K562 (cell line): ENCODE data around the gene CCN5. TPM values are rescaled to one million over a fixed set of nuclear protein-coding genes. Genes with fewer than 3 reads are reported as not detected.

Source experiments
- ATF1 ChIP-seq, 2 experiments: fragments of 450-650 bp in 1 of 2; IDR thresholded peaks; 2 replicates each; pipeline ENCODE4 v1.6.1; 2016; ENCODE audit warnings: missing compliant biosample characterization in 1 of 2, missing genetic modification characterization in 1 of 2
- L3MBTL2 ChIP-seq: fragments of 450-650 bp; IDR thresholded peaks from 2 replicates; pipeline ENCODE4 v1.6.1; 2016; ENCODE audit warnings: mild to moderate bottlenecking, moderate library complexity
- NR1H2 ChIP-seq: sonication (generic); formaldehyde crosslinking; IDR thresholded peaks from 2 replicates; pipeline ENCODE4 v1.4.0; 2020; ENCODE audit warnings: mild to moderate bottlenecking, missing genetic modification reagents
- NR3C1 ChIP-seq: sonication (generic); formaldehyde crosslinking; IDR thresholded peaks from 2 replicates; pipeline ENCODE4 v1.8.1; 2022; ENCODE audit warnings: missing genetic modification reagents
- NRF1 ChIP-seq, 2 experiments: fragments of 450-650 bp; IDR thresholded peaks in 1 of 2; conservative IDR thresholded peaks in 1 of 2; 2 replicates each; pipeline ENCODE4 v1.6.1; 2014; ENCODE audit warnings: mild to moderate bottlenecking in 2 of 2
- PHF8 ChIP-seq: fragments of 200-600 bp; sonication (generic); IDR thresholded peaks from 2 replicates; pipeline ENCODE4 v1.6.1; 2012; ENCODE audit warnings: mixed run types, mild to moderate bottlenecking, inconsistent platforms, low read length, moderate library complexity, borderline replicate concordance
- polyA plus RNA-seq, 8 experiments: library from polyadenylated mRNA; depleted of rRNA in 4 of 8; stranded (reverse) in 5 of 8; unstranded in 3 of 8; fragments of >200 nt; fragmentation: Nextera tagmentation in 2 of 8; fragmentation: Illumina TruSeq in 1 of 8; extraction: Ambion mirVana in 2 of 8; extraction: Trizol in 1 of 8; gene quantifications; 2 replicates each; pipeline versions ENCODE4 v1.2.1 to v1.2.3, GENCODE V29; 2011 to 2014; ENCODE audit warnings: inconsistent platforms in 1 of 8, missing spikeins in 1 of 8
- total RNA-seq, 7 experiments: library from RNA; depleted of rRNA in 6 of 7; stranded (reverse); fragments of >200 nt in 6 of 7; fragmentation: Illumina TruSeq in 2 of 7; extraction: Trizol in 2 of 7; gene quantifications; 2 replicates each; pipeline versions ENCODE4 v1.2.1 to v1.2.3, GENCODE V29; 2011 to 2021; ENCODE audit warnings: low replicate concordance in 1 of 7
- TF ChIP-seq, protein P1 (sequence below): fragments of 450-650 bp; IDR thresholded peaks from 2 replicates; pipeline ENCODE4 v1.6.1; 2016; ENCODE audit warnings: mild to moderate bottlenecking, moderate library complexity
- TF ChIP-seq, protein P2 (sequence below): sonication (generic); formaldehyde crosslinking; IDR thresholded peaks from 2 replicates; pipeline ENCODE4 v1.8.0; 2022; ENCODE audit warnings: missing genetic modification reagents, mild to moderate bottlenecking, moderate library complexity, borderline replicate concordance
- TF ChIP-seq, protein P3 (sequence below): IDR thresholded peaks from 2 replicates; pipeline ENCODE4 v1.6.1; 2016; ENCODE audit warnings: missing genetic modification characterization, missing compliant biosample characterization
- TF ChIP-seq, protein P4 (sequence below), 2 experiments: IDR thresholded peaks; 2 replicates each; pipeline ENCODE4 v1.6.1; 2011; ENCODE audit warnings: borderline replicate concordance in 1 of 2, control low read depth in 1 of 2, low read depth in 1 of 2, low read length in 1 of 2, mild to moderate bottlenecking in 1 of 2, mixed read lengths in 1 of 2, moderate library complexity in 1 of 2; ENCODE audit not compliant: insufficient read depth in 1 of 2, insufficient read length in 1 of 2, poor library complexity in 1 of 2, severe bottlenecking in 1 of 2; ENCODE audit errors: extremely low read depth in 1 of 2

The CCN5 gene
- total and polyA plus RNA-seq, 9 of the 15 experiments (the other 6 are each of a cell fraction or from before 2014, with no cell fraction given): not detected

DNA sequence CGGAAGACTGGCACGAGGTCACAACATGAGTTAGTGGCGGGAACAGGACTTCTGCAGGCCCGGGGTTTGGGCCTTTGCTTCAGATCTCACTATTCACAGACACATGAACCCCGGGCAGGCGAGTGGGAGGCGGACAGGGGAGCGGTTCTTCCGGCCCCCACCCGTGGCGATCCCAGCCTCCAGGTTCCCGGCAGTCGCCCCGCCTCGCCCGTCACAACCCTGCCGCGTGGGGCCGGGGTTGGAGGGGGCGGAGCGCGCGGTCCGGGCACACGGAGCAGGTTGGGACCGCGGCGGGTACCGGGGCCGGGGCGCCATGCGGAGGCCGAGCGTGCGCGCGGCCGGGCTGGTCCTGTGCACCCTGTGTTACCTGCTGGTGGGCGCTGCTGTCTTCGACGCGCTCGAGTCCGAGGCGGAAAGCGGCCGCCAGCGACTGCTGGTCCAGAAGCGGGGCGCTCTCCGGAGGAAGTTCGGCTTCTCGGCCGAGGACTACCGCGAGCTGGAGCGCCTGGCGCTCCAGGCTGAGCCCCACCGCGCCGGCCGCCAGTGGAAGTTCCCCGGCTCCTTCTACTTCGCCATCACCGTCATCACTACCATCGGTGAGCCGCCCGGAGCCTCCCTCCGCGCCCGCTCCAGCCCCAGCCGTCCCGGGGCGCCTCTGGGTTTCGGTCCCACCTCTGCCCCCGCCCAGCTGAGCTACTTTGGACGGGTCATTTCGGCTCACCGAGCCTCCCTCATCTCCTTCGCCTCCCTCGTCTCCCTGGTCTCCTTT, 30.6 kb downstream of the CCN5 start, which contains the start of gene KCNK15 (continued):
- TF ChIP-seq, protein P1, sequence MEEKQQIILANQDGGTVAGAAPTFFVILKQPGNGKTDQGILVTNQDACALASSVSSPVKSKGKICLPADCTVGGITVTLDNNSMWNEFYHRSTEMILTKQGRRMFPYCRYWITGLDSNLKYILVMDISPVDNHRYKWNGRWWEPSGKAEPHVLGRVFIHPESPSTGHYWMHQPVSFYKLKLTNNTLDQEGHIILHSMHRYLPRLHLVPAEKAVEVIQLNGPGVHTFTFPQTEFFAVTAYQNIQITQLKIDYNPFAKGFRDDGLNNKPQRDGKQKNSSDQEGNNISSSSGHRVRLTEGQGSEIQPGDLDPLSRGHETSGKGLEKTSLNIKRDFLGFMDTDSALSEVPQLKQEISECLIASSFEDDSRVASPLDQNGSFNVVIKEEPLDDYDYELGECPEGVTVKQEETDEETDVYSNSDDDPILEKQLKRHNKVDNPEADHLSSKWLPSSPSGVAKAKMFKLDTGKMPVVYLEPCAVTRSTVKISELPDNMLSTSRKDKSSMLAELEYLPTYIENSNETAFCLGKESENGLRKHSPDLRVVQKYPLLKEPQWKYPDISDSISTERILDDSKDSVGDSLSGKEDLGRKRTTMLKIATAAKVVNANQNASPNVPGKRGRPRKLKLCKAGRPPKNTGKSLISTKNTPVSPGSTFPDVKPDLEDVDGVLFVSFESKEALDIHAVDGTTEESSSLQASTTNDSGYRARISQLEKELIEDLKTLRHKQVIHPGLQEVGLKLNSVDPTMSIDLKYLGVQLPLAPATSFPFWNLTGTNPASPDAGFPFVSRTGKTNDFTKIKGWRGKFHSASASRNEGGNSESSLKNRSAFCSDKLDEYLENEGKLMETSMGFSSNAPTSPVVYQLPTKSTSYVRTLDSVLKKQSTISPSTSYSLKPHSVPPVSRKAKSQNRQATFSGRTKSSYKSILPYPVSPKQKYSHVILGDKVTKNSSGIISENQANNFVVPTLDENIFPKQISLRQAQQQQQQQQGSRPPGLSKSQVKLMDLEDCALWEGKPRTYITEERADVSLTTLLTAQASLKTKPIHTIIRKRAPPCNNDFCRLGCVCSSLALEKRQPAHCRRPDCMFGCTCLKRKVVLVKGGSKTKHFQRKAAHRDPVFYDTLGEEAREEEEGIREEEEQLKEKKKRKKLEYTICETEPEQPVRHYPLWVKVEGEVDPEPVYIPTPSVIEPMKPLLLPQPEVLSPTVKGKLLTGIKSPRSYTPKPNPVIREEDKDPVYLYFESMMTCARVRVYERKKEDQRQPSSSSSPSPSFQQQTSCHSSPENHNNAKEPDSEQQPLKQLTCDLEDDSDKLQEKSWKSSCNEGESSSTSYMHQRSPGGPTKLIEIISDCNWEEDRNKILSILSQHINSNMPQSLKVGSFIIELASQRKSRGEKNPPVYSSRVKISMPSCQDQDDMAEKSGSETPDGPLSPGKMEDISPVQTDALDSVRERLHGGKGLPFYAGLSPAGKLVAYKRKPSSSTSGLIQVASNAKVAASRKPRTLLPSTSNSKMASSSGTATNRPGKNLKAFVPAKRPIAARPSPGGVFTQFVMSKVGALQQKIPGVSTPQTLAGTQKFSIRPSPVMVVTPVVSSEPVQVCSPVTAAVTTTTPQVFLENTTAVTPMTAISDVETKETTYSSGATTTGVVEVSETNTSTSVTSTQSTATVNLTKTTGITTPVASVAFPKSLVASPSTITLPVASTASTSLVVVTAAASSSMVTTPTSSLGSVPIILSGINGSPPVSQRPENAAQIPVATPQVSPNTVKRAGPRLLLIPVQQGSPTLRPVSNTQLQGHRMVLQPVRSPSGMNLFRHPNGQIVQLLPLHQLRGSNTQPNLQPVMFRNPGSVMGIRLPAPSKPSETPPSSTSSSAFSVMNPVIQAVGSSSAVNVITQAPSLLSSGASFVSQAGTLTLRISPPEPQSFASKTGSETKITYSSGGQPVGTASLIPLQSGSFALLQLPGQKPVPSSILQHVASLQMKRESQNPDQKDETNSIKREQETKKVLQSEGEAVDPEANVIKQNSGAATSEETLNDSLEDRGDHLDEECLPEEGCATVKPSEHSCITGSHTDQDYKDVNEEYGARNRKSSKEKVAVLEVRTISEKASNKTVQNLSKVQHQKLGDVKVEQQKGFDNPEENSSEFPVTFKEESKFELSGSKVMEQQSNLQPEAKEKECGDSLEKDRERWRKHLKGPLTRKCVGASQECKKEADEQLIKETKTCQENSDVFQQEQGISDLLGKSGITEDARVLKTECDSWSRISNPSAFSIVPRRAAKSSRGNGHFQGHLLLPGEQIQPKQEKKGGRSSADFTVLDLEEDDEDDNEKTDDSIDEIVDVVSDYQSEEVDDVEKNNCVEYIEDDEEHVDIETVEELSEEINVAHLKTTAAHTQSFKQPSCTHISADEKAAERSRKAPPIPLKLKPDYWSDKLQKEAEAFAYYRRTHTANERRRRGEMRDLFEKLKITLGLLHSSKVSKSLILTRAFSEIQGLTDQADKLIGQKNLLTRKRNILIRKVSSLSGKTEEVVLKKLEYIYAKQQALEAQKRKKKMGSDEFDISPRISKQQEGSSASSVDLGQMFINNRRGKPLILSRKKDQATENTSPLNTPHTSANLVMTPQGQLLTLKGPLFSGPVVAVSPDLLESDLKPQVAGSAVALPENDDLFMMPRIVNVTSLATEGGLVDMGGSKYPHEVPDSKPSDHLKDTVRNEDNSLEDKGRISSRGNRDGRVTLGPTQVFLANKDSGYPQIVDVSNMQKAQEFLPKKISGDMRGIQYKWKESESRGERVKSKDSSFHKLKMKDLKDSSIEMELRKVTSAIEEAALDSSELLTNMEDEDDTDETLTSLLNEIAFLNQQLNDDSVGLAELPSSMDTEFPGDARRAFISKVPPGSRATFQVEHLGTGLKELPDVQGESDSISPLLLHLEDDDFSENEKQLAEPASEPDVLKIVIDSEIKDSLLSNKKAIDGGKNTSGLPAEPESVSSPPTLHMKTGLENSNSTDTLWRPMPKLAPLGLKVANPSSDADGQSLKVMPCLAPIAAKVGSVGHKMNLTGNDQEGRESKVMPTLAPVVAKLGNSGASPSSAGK: peak; percentile 73
- TF ChIP-seq, protein P2, sequence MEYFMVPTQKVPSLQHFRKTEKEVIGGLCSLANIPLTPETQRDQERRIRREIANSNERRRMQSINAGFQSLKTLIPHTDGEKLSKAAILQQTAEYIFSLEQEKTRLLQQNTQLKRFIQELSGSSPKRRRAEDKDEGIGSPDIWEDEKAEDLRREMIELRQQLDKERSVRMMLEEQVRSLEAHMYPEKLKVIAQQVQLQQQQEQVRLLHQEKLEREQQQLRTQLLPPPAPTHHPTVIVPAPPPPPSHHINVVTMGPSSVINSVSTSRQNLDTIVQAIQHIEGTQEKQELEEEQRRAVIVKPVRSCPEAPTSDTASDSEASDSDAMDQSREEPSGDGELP: 0 out of 2 replicates have a peak, but pooled peaks have one; percentile 35
- TF ChIP-seq NRF1 (conservative IDR thresholded peaks at IDR 0.05 in 1 of 2, IDR thresholded peaks at IDR 0.05 in 1 of 2) (peak; percentile 37 to 42; a peak in 1 of 4 replicates), NR1H2 (CRISPR knock-in tag) (no peak), ATF1 (CRISPR knock-in tag; IDR thresholded peaks at IDR 0.05) (no peak), ATF1 (tag; IDR thresholded peaks at IDR 0.05) (peak; percentile 6; the same call in 1 of the 2 replicates), NR3C1 (CRISPR knock-in tag) (0 out of 2 replicates have a peak, but pooled peaks have one; percentile 24), L3MBTL2 (peak; percentile 93), PHF8 (0 out of 2 replicates have a peak, but pooled peaks have one; percentile 13)
- TF ChIP-seq, protein P3, sequence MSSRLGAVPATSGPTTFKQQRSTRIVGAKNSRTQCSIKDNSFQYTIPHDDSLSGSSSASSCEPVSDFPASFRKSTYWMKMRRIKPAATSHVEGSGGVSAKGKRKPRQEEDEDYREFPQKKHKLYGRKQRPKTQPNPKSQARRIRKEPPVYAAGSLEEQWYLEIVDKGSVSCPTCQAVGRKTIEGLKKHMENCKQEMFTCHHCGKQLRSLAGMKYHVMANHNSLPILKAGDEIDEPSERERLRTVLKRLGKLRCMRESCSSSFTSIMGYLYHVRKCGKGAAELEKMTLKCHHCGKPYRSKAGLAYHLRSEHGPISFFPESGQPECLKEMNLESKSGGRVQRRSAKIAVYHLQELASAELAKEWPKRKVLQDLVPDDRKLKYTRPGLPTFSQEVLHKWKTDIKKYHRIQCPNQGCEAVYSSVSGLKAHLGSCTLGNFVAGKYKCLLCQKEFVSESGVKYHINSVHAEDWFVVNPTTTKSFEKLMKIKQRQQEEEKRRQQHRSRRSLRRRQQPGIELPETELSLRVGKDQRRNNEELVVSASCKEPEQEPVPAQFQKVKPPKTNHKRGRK (tag): peak; percentile 73; the same call in 1 of the 2 replicates
- TF ChIP-seq, protein P4, sequence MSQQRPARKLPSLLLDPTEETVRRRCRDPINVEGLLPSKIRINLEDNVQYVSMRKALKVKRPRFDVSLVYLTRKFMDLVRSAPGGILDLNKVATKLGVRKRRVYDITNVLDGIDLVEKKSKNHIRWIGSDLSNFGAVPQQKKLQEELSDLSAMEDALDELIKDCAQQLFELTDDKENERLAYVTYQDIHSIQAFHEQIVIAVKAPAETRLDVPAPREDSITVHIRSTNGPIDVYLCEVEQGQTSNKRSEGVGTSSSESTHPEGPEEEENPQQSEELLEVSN (IDR thresholded peaks at IDR 0.05; ENCODE audit: borderline replicate concordance in 1 of 2, extremely low read depth in 1 of 2, insufficient read depth in 1 of 2, insufficient read length in 1 of 2, low read depth in 1 of 2, low read length in 1 of 2, poor library complexity in 1 of 2, severe bottlenecking in 1 of 2): peak; percentile 40 to 75
